ENCODE results near the gene C13orf46.

C13orf46 gene

GRCh38 chr13:113938246-113938645 is 35.6 kb downstream of the C13orf46 start:
- DNase-seq (ENCODE audit: low spot score), result no peak

- DNase-seq (ENCODE audit: low spot score), result peak; percentile 15
Observed at GRCh38 chr13:113937527-113938180, 36.2 kb downstream of the C13orf46 start.

DNA sequence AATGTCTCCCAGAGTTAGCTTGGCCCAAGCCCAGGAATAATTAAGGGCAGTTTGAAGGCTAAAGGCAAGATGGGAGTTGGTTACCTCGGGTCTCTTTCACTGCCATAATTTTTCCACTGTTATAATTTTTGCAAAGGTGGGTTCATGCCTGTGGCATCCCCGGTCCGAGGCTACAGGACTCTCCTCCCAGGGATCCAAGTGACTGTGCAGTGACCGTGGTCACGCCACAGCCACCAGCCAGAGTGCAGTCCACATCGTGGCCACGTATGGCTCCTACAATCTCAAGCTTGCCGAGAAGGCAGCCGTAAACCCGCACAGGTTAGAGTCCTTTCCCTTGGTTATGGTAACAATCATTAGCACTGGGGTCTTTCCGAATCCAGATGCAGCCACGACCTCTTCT is 36.8 kb downstream of the C13orf46 start:
- DNase-seq (ENCODE audit: low spot score), result no peak

DNA sequence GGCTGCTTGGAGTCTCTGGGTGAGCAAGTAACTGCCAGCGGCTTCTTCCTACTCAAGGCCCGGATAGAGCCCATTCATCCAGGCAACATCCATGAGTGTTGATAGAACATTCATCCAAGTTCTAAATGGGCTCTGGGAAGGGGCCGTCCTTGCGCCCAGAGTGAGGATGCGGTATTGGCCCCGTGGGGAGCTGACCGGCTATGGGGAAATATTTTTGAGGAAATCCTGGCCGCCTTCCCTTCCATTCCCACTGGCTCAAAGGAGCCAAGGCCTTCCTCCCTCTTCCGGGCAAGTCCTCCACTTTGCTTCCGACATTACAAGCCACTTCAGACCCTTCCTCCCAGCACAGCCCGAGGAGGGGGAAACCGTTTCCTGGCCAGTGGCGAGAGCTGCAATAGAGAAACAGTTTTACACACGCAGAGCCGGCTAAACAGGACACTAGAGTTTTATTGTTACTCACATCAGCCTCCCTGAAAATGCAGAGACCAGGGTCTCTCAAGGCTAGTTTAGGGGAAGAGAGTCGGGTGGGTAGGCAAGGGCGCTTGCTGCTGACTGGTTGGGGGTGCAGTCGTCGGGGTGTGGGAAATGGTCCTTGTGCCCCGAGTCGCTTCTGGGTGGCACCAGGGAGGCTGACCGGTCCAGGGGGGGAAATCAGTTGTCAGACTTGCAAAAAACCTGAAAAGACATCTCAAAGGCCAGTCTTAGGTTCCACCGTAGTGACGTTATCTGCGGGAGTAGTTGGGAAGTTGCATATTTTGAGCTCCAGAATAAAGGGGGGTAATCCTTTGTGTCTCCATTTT is 37.5 kb downstream of the C13orf46 start:
- no peak for DNase-seq (ENCODE audit: low spot score)

DNA sequence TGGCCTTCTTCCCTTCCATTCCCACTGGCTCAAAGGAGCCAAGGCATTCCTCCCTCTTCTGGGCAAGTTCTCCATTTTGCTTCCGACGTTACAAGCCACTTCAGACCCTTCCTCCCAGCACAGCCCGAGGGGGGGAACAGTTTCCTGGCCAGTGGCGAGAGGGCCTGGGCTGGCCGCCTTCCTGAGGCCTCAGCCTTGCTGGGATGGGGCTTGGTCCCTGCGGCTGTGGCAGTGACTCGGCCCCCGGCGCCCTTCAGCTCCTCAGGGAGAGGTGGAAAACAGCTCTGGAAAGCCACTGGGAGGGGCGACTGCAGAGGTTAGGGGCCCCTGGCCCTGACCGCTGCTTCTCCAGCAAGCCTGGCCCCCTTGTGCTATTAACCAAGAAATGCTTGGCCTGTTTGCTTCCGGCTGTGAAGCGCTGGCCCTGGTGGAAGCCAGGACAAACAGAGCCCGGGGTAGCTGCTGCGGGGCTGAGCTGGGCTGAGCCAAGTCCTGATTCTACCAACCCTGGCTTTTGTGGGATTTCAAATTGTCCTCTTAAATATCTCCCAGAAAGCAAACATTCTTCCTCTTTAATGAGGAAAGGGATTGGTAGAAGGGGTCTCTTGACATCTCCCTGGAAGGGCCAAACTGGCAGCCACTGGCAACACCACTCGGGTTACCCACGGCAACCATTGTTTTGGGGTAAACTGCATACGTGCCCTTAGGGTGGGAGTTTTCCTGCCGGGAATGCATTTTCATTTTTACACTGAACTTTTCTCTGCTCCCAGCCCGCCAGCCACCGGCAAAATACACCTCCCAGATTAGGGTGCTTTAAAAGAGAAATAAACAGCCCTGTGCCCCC is 38.7 kb downstream of the C13orf46 start:
- DNase-seq (ENCODE audit: low spot score), result no peak

GRCh38 chr13:113934576-113934975 is 39.3 kb downstream of the C13orf46 start:
- DNase-seq (ENCODE audit: low spot score), result no peak

- no peak for DNase-seq (ENCODE audit: low spot score)
Observed at GRCh38 chr13:113933901-113934300, 40.0 kb downstream of the C13orf46 start.

- DNase-seq (ENCODE audit: low spot score), result no peak
Observed at GRCh38 chr13:113931841-113932459, 41.9 kb downstream of the C13orf46 start.

DNA sequence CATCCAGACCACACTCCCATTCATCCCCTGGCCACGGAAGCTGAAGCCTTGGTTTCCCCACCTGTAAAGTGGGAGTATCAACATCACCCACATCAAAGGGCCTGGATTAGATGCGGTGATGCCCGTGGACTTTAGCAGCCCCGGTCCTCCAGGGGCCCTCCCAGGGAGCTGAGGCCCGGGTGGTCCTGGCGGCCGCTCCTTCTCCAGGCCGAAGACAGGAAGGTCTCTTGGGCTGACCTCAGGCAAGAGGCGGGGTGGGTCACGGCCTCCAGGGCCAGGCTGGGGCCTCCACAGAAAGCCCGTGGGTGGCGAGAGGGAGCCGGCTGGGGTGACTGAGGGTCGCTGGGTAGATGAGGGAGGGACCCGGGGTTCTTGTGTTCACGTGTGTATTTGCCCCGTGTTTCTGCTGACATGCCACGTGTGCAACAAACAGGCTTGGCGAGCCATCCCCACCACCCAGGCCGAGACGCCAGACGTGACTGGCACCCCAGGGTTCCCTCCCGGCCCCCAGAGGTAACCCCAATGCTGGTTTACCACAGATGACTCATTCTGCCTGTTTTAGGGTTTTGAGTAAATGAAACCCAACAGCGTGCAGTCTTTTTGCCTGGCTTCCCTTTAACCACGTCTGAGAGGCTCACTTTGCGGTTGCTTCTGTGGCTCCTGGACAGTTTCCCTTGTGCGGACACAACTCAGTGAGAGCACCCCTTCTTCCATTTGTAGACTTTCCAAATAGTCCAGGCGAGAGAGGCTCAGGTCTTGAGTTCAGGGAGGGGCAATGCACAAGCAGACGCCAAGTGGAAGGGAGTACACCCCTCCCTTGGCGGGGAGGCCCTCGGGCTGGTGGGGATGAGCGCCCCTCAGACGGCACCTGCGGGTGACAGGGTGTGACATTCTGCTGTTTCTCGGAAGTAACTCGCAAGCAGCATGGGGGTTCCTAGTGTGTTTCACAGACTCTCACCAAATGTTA is 42.9 kb downstream of the C13orf46 start:
- no peak for DNase-seq (ENCODE audit: low spot score)

DNA sequence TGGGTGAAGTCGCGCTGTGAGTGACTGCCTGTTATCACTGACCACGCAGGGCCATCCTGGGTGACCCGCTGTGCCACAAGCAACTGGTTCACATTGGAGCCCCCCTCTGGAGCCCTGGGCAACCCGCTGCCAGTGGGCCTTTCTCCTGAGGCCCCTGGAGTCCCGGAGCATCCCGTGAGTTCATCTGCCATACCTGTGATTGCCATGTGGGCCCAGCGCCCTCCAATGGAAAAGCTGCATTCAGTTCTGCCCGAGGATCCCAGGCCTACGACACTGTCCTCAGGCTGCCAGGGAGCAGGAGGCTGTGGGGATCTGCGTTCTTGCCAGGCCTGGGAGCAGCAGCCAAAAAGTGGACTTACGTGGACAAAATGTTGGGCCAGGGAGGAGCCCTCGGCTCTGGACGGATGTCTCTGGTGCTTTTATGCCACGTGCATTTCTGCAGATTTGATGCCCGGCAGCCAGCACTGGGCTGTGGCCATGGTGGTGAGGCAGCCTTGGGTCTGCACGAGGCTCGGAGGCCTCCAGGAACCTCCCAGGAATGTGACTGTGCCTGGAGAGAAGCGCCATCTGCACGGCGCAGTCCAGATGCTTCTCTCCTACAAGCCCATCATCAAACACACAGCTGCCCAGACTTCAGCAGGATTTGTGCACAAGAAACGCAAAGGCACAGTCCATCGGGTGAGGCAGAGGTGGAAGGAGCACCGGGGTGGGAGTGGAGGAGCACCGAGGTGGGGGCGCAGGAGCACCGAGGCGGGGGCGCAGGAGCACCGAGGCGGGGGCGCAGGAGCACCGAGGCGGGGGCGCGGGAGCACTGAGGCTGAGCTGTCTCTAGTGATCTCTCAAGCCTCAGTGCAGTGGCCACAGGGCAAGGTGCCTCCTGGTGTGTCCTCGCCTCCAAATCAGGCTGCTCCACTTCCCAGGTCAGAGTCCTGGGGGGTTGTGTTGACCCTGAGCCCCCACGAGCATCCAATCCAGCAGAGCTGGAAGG is 44.0 kb downstream of the C13orf46 start:
- no peak for DNase-seq (ENCODE audit: low spot score)

GRCh38 chr13:113928685-113929627 is 44.9 kb downstream of the C13orf46 start:
- DNase-seq (ENCODE audit: low spot score), result peak; percentile 13

DNA sequence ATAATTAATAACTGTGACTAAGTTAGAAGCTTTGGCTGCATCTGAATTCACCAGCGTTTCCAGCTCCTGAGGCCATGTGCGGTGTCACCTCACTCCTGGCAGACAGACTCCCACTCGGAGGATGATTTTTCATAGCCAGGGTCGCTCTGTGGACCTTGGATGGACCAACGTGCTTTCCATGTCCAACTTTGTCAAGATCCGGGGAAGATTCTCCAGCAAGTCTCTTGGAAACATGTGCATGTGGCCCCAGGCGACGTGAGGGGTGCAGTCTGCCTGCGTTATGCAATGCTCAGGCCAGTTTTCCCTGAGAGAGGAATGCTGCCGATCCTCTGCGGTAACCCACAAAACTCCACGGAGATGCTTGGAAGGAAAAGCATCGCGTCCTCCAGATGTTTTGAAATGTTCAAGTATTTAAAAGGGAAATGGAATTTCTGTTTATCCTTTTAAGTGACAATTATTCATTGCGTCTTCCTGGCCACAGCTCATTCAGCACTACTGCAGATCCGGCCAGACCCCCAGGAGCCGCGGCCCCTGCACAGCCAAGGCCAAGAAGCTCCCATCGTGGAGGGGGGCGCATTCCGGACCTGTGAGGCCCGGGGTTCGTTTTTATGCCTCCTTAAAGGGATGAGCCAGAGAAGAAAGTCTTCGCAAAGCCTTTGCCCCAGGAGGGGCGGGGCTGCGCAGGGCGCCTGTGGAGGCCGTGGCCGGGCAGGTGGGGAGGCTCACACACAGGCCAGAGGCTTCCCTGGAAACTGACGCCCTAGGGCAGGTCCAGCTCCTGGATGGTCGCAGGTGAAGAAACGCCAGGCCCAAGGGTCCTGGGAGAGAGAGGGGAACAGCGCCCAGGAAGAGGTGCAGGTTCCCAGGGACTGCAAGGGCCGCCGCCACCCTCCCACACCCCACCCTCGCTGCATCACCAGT is 46.0 kb downstream of the C13orf46 start:
- no peak for DNase-seq (ENCODE audit: low spot score)

DNA sequence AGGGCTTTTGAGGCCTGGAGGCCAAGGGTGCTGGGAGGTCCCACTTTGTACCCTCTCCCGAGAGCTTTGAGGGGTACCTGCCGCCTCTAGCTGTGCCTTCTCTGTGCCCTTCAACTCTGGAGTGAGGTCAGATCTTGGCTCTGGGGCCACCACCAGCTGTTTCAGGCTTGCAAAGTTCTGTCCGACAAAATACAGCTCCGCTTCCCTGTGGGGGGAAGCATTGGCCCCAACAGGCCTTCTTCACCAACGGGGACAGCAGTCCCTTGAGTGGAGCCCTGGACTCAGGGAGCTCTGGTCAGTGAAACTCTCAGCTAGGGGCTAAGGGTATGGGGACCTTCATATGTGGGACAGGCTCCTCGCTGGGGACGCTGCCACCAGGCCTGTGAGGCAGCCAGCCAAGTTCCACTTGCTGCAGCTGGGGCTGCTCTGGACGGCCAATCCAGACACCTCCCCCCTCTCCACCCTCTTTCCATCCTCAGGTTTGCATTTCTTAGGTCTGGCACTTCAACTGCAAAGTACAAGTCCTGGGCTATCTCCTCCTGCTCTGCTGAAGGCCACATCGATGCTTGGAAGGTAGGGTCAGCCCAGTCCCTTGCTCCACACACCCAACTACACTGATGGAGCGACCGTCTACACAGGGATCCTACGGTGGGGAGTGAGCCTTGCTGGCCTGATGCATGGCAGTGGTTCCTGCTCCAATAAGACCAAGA is 46.8 kb downstream of the C13orf46 start:
- DNase-seq (ENCODE audit: low spot score), result no peak

- no peak for DNase-seq (ENCODE audit: low spot score)
Observed at GRCh38 chr13:113926301-113926761, 47.5 kb downstream of the C13orf46 start.

DNA sequence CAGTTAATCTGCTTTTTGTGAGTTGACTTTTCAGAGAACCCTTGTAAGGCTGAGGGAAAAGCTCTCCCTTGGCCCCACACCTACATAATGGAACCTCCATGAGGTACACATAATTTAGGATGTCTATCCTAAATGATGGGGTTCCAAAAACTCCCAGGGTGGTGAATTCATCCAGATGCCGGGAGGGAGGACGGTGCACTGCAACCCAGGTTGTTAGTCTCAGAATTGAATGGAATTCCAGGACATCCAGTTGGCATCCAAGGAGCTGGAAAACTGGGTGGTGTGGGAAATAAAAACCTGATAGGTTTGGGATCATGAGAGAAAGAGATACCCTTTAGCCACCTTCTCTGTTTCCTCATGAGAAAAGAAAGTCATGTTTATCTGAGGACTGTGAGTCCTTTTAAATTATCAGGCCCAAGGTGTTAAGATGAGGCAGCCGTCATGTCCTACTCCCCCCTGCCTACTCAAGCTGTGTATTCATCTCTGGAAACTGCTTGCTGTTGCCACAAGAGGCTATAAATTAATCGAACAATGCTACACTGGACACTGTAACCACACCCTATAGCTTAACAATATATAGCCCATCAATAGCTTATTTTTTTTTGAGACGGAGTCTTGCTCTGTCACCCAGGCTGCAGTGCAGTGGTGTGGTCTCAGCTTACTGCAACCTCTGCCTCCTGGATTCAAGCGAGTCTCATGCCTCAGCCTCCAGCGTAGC is 49.5 kb downstream of the C13orf46 start:
- DNase-seq (ENCODE audit: low spot score), result no peak
